LNCAP (cell line): ENCODE measurements around the gene ZNF385A.

Experiments used
- CTCF ChIP-seq: fragments of 450-650 bp; IDR thresholded peaks from 2 replicates; pipeline ENCODE4 v1.5.1; 2017; ENCODE audit warnings: mild to moderate bottlenecking

Gene ZNF385A

DNA sequence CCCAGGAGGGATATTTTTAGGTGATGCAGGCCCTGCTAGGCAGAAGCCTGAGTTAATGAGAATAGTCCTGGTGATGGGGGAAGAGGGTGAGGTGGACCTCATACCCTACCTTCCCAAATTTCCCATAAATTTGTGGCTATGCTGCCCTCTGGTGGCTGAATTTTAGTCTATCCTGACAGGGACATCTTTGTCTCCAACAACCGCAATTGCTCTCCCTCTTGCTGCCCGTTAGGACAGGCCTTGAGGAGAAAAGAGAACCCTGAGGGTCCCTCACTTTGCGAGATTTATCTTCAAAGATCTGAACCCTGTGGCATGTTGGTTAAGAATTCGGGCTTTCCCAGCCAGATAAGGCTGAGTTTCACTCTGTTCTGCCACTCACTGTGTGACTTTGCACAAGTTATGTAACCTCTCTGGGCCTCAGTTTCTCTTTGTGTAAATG is 9.8 kb upstream of the ZNF385A start:
- peak; percentile 73 for TF ChIP-seq CTCF

- TF ChIP-seq CTCF: no peak
These were observed 9.2 kb upstream of the ZNF385A start for GRCh38 chr12:54393743-54394142.

DNA sequence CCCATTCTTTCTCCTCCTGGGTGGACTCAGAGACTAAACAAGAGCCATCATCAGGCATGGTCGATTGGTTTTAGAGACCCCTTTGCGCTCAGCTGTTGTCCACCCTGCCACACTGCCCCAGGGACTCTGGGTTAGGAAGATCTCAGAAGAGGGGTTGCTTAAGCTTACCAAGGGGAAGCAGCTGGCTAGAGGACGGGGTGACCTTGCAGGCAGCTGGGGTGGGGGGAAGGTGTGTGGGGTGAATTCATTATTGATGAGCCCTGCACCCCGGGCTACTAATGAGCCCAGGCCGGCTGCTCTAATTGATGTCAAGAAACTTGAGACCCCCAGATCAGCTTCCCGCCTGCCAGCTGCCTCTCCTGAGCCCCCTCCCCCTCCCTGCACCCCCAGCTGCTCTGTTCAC is 8.7 kb upstream of the ZNF385A start:
- no peak for TF ChIP-seq CTCF

- no peak for TF ChIP-seq CTCF
These were observed 8.1 kb upstream of the ZNF385A start for GRCh38 chr12:54392485-54393206.

DNA sequence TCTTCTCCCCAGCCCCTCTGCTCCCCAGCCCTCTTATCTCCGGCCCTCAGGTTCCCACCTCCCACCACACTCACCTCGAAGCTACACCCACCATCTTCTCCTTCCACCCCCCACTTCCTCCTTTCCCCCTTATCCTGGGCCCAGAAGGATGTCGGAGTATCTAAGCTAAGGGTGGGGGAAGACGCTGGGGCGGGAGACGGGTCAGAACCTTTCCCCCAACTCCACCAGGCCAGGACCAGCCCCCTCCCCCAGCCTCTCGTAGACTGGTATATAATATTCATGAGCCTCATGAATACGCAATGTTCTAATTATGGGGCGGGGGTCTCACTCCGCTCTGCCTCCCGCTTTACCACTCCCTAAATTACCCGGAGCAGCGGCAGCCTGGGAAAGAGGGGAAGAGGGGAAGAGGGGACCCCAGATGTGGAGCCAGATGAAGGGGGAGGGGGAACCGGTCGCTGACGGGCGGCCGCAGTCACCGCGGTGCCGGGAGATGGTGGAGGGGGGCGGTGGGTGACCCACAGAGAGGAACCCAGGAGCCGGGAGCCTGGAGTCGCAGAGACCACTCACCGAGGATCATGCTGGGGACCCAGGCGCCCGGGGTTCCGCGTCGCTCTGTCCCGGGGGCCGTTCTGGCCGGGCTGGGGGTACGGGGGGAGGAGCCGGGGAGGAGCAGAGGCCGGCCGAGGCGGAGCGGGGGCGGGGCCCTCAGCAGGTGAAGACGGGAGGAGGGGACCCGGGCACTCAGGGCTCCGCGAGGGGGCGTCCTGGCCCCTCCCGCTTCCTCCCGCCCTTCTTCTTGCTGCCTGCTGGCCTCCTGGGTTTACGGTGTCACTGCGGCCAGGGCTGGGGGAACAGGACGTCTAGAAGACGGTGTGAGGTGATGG is 6.4 kb upstream of the ZNF385A start:
- peak; percentile 23; the same call in 1 of the 2 replicates for TF ChIP-seq CTCF

DNA sequence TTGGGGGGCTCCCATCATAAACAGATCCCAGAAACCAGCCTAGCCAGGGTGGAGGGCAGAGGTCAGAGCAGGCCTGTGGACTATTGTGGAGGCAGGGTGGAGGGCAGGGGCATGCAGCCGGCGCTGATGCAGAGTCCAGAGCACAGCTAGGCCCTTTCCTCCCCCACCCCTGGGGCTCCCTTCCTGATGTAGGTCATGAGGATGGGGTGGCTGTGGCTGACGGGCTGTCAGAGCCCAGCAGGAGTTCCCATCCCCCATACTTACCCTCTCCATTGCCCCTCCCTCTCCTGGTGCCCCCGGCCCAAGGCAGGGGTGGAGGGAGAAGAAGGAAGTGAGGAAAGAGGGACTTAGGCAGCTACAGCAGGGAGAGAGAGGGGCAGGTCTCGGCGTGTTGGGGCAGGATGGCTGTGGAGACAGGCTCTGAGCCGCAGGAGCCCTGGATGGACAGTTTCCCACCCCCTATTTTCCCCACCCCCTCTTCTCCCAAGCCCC is 5.7 kb upstream of the ZNF385A start:
- TF ChIP-seq CTCF: no peak

GRCh38 chr12:54389607-54390175 is 5.2 kb upstream of the ZNF385A start:
- no peak for TF ChIP-seq CTCF
